ENCODE data around the gene CCNL1.

DNA sequence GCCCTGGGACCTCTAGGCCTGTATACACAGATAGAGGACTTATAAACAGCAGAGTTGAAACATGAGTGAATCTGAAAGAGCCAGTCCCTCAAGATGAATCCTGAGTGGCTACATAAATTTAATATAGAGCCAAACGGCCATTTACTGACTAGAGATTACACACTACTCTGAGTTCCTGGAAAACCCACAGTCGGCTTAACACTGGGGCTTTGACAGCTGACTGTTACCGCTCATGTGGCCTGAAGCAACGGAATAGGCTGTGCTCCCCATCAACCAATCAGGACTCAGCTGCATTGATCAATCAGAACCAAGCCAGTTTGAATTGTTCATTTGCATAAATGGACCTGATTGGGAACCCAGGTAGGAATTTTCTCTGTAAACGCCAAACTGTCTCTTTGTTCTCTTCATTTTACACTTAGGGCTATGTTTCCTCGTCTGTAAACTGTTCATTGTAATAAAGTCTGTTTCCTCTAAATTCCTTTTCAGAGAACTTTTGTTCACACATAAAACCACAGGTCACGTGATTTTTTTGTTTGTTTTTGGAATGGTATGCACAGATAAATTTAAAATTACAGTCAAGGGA is 40.5 kb downstream of the CCNL1 start:
- TF ChIP-seq CTCF (conservative IDR thresholded peaks at IDR 0.05; ENCODE audit: low read length) (no peak), EZH2phosphoT487 (IDR thresholded peaks at IDR 0.05; ENCODE audit: borderline replicate concordance) (no peak)

All from Loucy (cell line).